Stimulated activated effector memory CD8-positive, alpha-beta T cell treated with anti-CD3 and anti-CD28 coated beads, Interleukin-12 subunit alpha, Interleukin-12 subunit beta, amount 100 ng/mL, for 72 hours (primary cell): ENCODE results near the gene EMX1.

Experiments
- ATAC-seq: fragments of 150-1000 bp; cut with Tn5 transposase; 2 replicates; pipeline ENCODE4 v1.10.0; 2021
- DNase-seq, 2 donors: peaks; one replicate each; pipeline ENCODE4 v3.0.0; 2021 to 2022; ENCODE audit warnings: low spot score in 2 of 2
- H3K27ac Mint-ChIP-seq: one replicate; pipeline ENCODE4 v1.8.0; 2022; ENCODE audit warnings: mild to moderate bottlenecking, mixed read lengths
- H3K36me3 Mint-ChIP-seq: one replicate; pipeline ENCODE4 v1.8.0; 2022; ENCODE audit warnings: mild to moderate bottlenecking, mixed read lengths
- H3K4me1 Mint-ChIP-seq: one replicate; pipeline ENCODE4 v1.8.0; 2022; ENCODE audit warnings: mixed read lengths
- H3K4me3 Mint-ChIP-seq: one replicate; pipeline ENCODE4 v1.8.0; 2022; ENCODE audit warnings: mild to moderate bottlenecking, mixed read lengths
- H3K9me3 Mint-ChIP-seq: one replicate; pipeline ENCODE4 v1.8.0; 2022; ENCODE audit warnings: mixed read lengths

The EMX1 gene

GRCh38 chr2:72917138-72917876 lies at the start of gene EMX1:
TSS of gene EMX1 (plus strand) at chr2:72917519. CDS start at chr2:72917853, 334 bp downstream.
- Mint-ChIP-seq H3K36me3 (no peaks in the 10 kb centered on the region), H3K4me3 (peak within 1 kb of the TSS; percentile 73), H3K27ac (no peak within 1 kb of the TSS), H3K9me3 (no peaks in the 10 kb centered on the region), H3K4me1 (peaks cover 43% of the 10 kb centered on the region)
- ATAC-seq (peak; percentile 53), DNase-seq (no peak)

- Mint-ChIP-seq H3K4me3 (no peak overlapping the region), H3K36me3 (no peaks in the 10 kb centered on the region), H3K9me3 (no peaks in the 10 kb centered on the region), H3K27ac (no peak overlapping the region), H3K4me1 (no peaks in the 10 kb centered on the region)
- ATAC-seq (no peak), DNase-seq (no peak)
These were observed 46.3 kb upstream of the EMX1 start for GRCh38 chr2:72871060-72871459.

- peak; percentile 55 for ATAC-seq
- no peak for DNase-seq
- H3K4me3 Mint-ChIP-seq = no peak overlapping the region
- no peaks in the 10 kb centered on the region for H3K36me3 Mint-ChIP-seq
- H3K4me1 Mint-ChIP-seq = no peaks in the 10 kb centered on the region
- H3K9me3 Mint-ChIP-seq = no peaks in the 10 kb centered on the region
- no peak overlapping the region for H3K27ac Mint-ChIP-seq
These were observed 45.4 kb upstream of the EMX1 start for GRCh38 chr2:72871880-72872279.

- Mint-ChIP-seq H3K4me3 (no peak overlapping the region), H3K4me1 (no peaks in the 10 kb centered on the region), H3K27ac (no peak overlapping the region), H3K9me3 (no peaks in the 10 kb centered on the region), H3K36me3 (no peaks in the 10 kb centered on the region)
- DNase-seq = no peak
- ATAC-seq = no peak
These were observed 33.9 kb upstream of the EMX1 start for GRCh38 chr2:72883356-72883962.

- no peak overlapping the region for H3K27ac Mint-ChIP-seq
- DNase-seq = no peak
- no peaks in the 10 kb centered on the region for H3K9me3 Mint-ChIP-seq
- H3K4me1 Mint-ChIP-seq = no peaks in the 10 kb centered on the region
- no peaks in the 10 kb centered on the region for H3K36me3 Mint-ChIP-seq
- peak overlapping the region; percentile 69 for H3K4me3 Mint-ChIP-seq
- no peak for ATAC-seq
These were observed 30.8 kb upstream of the EMX1 start for GRCh38 chr2:72886505-72887031.

- ATAC-seq (peak; percentile 92), DNase-seq (peak; percentile 60 to 82)
- Mint-ChIP-seq H3K4me1 (no peaks in the 10 kb centered on the region), H3K36me3 (no peaks in the 10 kb centered on the region), H3K9me3 (no peaks in the 10 kb centered on the region), H3K4me3 (peak within 1 kb of the TSS; percentile 69), H3K27ac (no peak within 1 kb of the TSS)
These were observed 30.1 kb upstream of the EMX1 start, which contains the start of gene SPR for GRCh38 chr2:72887032-72887739. TSS of gene SPR (plus strand) at chr2:72887408. CDS start at chr2:72887433, 25 bp downstream.

GRCh38 chr2:72887740-72888437 lies 29.4 kb upstream of the EMX1 start:
- H3K27ac Mint-ChIP-seq = no peak overlapping the region

GRCh38 chr2:72888438-72889202 lies 28.7 kb upstream of the EMX1 start:
- Mint-ChIP-seq H3K4me1 (no peaks in the 10 kb centered on the region), H3K4me3 (peak overlapping the region; percentile 69), H3K27ac (no peak overlapping the region), H3K36me3 (no peaks in the 10 kb centered on the region), H3K9me3 (no peaks in the 10 kb centered on the region)
- DNase-seq = no peak
- no peak for ATAC-seq

More at GRCh38 chr2:72887740-72888437, 29.4 kb upstream of the EMX1 start:
- DNase-seq (peak; percentile 36 to 77), ATAC-seq (peak; percentile 63)
- Mint-ChIP-seq H3K9me3 (no peaks in the 10 kb centered on the region), H3K36me3 (no peaks in the 10 kb centered on the region), H3K4me1 (no peaks in the 10 kb centered on the region), H3K4me3 (peak overlapping the region; percentile 69)

- H3K9me3 Mint-ChIP-seq = no peaks in the 10 kb centered on the region
- H3K4me3 Mint-ChIP-seq = no peak overlapping the region
- ATAC-seq (no peak), DNase-seq (no peak)
- H3K27ac Mint-ChIP-seq = no peak overlapping the region
- no peaks in the 10 kb centered on the region for H3K36me3 Mint-ChIP-seq
- H3K4me1 Mint-ChIP-seq = peaks cover under 1% of the 10 kb centered on the region
These were observed 27.3 kb upstream of the EMX1 start for GRCh38 chr2:72889991-72890390.

- ATAC-seq = no peak
- H3K4me1 Mint-ChIP-seq = peaks cover 9% of the 10 kb centered on the region
- H3K9me3 Mint-ChIP-seq = no peaks in the 10 kb centered on the region
- H3K4me3 Mint-ChIP-seq = no peak overlapping the region
- no peak overlapping the region for H3K27ac Mint-ChIP-seq
- DNase-seq = no peak
- no peaks in the 10 kb centered on the region for H3K36me3 Mint-ChIP-seq
These were observed 26.1 kb upstream of the EMX1 start for GRCh38 chr2:72891091-72891818.

GRCh38 chr2:72892506-72893173 lies 24.7 kb upstream of the EMX1 start:
- Mint-ChIP-seq H3K9me3 (no peaks in the 10 kb centered on the region), H3K27ac (no peak overlapping the region), H3K4me1 (peaks cover 9% of the 10 kb centered on the region), H3K36me3 (no peaks in the 10 kb centered on the region), H3K4me3 (no peak overlapping the region)
- DNase-seq = peak; percentile 46 to 68
- peak; percentile 83 for ATAC-seq

GRCh38 chr2:72893594-72894319 lies 23.6 kb upstream of the EMX1 start:
- H3K4me3 Mint-ChIP-seq = no peak overlapping the region
- peak in 1 of 2 donors; percentile 68 for DNase-seq
- no peaks in the 10 kb centered on the region for H3K36me3 Mint-ChIP-seq
- peaks cover 9% of the 10 kb centered on the region for H3K4me1 Mint-ChIP-seq
- no peaks in the 10 kb centered on the region for H3K9me3 Mint-ChIP-seq
- peak; percentile 60 for ATAC-seq
- no peak overlapping the region for H3K27ac Mint-ChIP-seq

GRCh38 chr2:72894514-72894913 lies 22.8 kb upstream of the EMX1 start:
- ATAC-seq = no peak
- H3K4me1 Mint-ChIP-seq = peaks cover 9% of the 10 kb centered on the region
- no peak overlapping the region for H3K27ac Mint-ChIP-seq
- H3K36me3 Mint-ChIP-seq = no peaks in the 10 kb centered on the region
- no peak for DNase-seq
- H3K4me3 Mint-ChIP-seq = no peak overlapping the region
- H3K9me3 Mint-ChIP-seq = no peaks in the 10 kb centered on the region
